Prostate gland (tissue), 2 donors: ENCODE data around the gene ADCY7.

Experiments
- CTCF ChIP-seq, 4 experiments: fragments of 200-600 bp in 2 of 4; fragments of 450-650 bp in 2 of 4; sonication (generic) in 2 of 4; IDR thresholded peaks; 1 replicate in 3 of 4; 2 replicates in 1 of 4; pipeline ENCODE4 v1.5.1; 2016 to 2019; ENCODE audit warnings: antibody characterized with exemption in 4 of 4, mild to moderate bottlenecking in 2 of 4, moderate library complexity in 2 of 4
- POLR2A ChIP-seq: fragments of 450-650 bp; IDR thresholded peaks from one replicate; pipeline ENCODE4 v1.6.1; 2016; ENCODE audit warnings: antibody characterized with exemption, mild to moderate bottlenecking
- POLR2AphosphoS5 ChIP-seq: sonication (generic); formaldehyde crosslinking; IDR thresholded peaks from one replicate; pipeline ENCODE4 v1.6.1; 2017; ENCODE audit warnings: antibody characterized with exemption

GRCh38 chr16:50279504-50279865 lies 13.1 kb downstream of the ADCY7 start:
- TF ChIP-seq CTCF (IDR thresholded peaks at IDR 0.05) (no peak), POLR2A (no peak), POLR2AphosphoS5 (no peak)
